Sigmoid colon (tissue), 4 donors: ENCODE measurements around the gene HOXA11.

ENCODE experiments used
- EP300 ChIP-seq, 4 donors: sonication (generic); formaldehyde crosslinking; IDR thresholded peaks; one replicate each; pipeline ENCODE4 v1.6.1; 2017; ENCODE audit warnings: antibody characterized with exemption in 4 of 4
- POLR2A ChIP-seq, 2 donors: fragments of 450-650 bp; IDR thresholded peaks; one replicate each; pipeline ENCODE4 v1.6.1; 2016; ENCODE audit warnings: antibody characterized with exemption in 2 of 2, mild to moderate bottlenecking in 2 of 2, moderate library complexity in 2 of 2
- POLR2AphosphoS5 ChIP-seq, 4 donors: sonication (generic); formaldehyde crosslinking; IDR thresholded peaks; one replicate each; pipeline ENCODE4 v1.6.1; 2017; ENCODE audit warnings: antibody characterized with exemption in 4 of 4
- TF ChIP-seq, protein P1 (sequence below), 4 experiments: fragments of 450-650 bp in 3 of 4; fragments of 200-600 bp in 1 of 4; IDR thresholded peaks; one replicate each; pipeline ENCODE4 v1.5.1; 2016 to 2019; ENCODE audit warnings: antibody characterized with exemption in 4 of 4, mild to moderate bottlenecking in 3 of 4, moderate library complexity in 2 of 4

DNA sequence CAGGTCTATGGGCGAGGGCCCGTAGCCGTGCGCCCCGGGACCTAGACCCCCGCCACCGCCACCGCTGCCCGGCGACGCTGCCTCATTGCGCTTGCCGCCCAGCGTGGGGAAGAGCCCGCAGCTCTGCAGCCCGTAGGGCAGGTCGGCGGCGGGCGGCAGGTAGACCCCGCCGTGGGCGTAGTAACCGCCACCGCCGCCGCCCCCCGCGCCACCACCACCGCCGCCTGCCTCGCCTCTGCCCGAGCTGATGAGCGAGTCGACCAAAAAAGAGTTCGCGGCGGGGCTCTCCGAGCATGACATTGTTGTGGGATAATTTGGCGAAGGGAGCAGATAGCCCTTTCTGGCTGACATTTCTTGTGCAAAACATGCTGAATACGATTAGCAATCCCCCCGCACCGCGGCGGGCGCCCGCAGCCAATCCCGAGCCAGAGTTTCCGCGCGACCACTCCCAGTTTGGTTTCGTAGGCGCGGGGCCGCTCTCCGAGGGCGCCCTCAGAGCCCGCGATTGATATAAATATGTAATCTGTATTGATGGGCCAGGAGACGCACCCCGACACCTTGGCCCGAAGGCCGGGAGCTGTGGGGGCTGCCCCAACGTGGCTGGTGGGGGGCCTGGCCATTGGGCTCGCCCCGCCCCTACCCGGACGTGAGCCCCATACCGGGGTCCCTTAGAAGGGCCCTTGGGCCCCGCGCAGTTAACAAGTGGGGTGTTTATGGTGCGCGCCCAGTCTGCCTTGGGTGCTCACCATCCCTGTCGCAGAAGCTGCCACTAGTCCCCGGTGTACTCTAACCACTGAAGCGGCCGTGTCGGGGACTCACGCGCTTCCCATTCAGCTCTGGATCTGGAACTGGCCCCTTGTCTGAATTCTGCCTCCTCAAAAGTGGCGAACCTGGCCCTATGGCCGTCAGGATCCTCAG, 10.8 kb downstream of the HOXA11 start, which contains the start of gene HOXA10:
- TF ChIP-seq, protein P1, sequence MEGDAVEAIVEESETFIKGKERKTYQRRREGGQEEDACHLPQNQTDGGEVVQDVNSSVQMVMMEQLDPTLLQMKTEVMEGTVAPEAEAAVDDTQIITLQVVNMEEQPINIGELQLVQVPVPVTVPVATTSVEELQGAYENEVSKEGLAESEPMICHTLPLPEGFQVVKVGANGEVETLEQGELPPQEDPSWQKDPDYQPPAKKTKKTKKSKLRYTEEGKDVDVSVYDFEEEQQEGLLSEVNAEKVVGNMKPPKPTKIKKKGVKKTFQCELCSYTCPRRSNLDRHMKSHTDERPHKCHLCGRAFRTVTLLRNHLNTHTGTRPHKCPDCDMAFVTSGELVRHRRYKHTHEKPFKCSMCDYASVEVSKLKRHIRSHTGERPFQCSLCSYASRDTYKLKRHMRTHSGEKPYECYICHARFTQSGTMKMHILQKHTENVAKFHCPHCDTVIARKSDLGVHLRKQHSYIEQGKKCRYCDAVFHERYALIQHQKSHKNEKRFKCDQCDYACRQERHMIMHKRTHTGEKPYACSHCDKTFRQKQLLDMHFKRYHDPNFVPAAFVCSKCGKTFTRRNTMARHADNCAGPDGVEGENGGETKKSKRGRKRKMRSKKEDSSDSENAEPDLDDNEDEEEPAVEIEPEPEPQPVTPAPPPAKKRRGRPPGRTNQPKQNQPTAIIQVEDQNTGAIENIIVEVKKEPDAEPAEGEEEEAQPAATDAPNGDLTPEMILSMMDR (IDR thresholded peaks at IDR 0.05): no peak
- TF ChIP-seq POLR2AphosphoS5 (IDR thresholded peaks at IDR 0.05) (peak; percentile 45 to 75 (median 66)), EP300 (IDR thresholded peaks at IDR 0.05) (no peak), POLR2A (IDR thresholded peaks at IDR 0.05) (peak; percentile 33 to 52)
